ENCODE results near the gene HLA-DMB. TPM values are rescaled to one million over a fixed set of nuclear protein-coding genes. Genes with fewer than 3 reads are reported as not detected.
A peak's percentile ranks its signal among the peaks of the same experiment; 100 is the strongest.

HLA-DMB gene
- total RNA-seq, 6 donors from 2014 or later = 35.6 to 233 (median 80.6) TPM

GRCh38 chr6:32888576-32888975 is 52.3 kb downstream of the HLA-DMB start:
- ATAC-seq (ENCODE audit: low FRiP score in 2 of 2) = no peak
- H3K27ac ChIP-seq = no peak overlapping the region

GRCh38 chr6:32887616-32888015 is 53.2 kb downstream of the HLA-DMB start:
- Histone ChIP-seq H3K27ac (no peak overlapping the region), H3K27me3 (no peaks in the 10 kb centered on the region), H3K4me1 (peaks cover 0 to 8% (median 2%) of the 10 kb centered on the region in 4 donors), H3K4me3 (no peak overlapping the region), H3K36me3 (no peaks in the 10 kb centered on the region), H3K9me3 (no peaks in the 10 kb centered on the region)
- no peak for DNase-seq
- WGBS, 2 donors = 87% methylated on average over 5 of the region's 5 CpGs
- TF ChIP-seq POLR2AphosphoS5 (IDR thresholded peaks at IDR 0.05) = no peak
- ATAC-seq (ENCODE audit: low FRiP score in 2 of 2) = no peak

More at GRCh38 chr6:32888576-32888975, 52.3 kb downstream of the HLA-DMB start:
- no peak for DNase-seq
- 74 to 87% methylated on average over 2 of the region's 2 CpGs for WGBS, 2 donors
- H3K4me1 ChIP-seq = peaks cover 0 to 8% (median 5%) of the 10 kb centered on the region in 4 donors
- no peak overlapping the region for H3K4me3 ChIP-seq
- H3K36me3 ChIP-seq = no peaks in the 10 kb centered on the region
- no peaks in the 10 kb centered on the region for H3K9me3 ChIP-seq
- TF ChIP-seq EP300 (IDR thresholded peaks at IDR 0.05) (no peak), CTCF (IDR thresholded peaks at IDR 0.05) (no peak), POLR2A (IDR thresholded peaks at IDR 0.05) (no peak), POLR2AphosphoS5 (IDR thresholded peaks at IDR 0.05) (no peak)
- no peaks in the 10 kb centered on the region for H3K27me3 ChIP-seq

GRCh38 chr6:32886681-32887383 is 54.0 kb downstream of the HLA-DMB start:
- no peaks in the 10 kb centered on the region for H3K9me3 ChIP-seq
- DNase-seq (no peak), ATAC-seq (ENCODE audit: low FRiP score in 2 of 2) (no peak)
- peaks cover 0 to 8% (median 2%) of the 10 kb centered on the region in 4 donors for H3K4me1 ChIP-seq
- no peaks in the 10 kb centered on the region for H3K27me3 ChIP-seq
- H3K36me3 ChIP-seq = no peaks in the 10 kb centered on the region
- no peak for TF ChIP-seq POLR2AphosphoS5 (IDR thresholded peaks at IDR 0.05)
- TF ChIP-seq POLR2A (IDR thresholded peaks at IDR 0.05) = no peak
- TF ChIP-seq CTCF (IDR thresholded peaks at IDR 0.05) = no peak
- no peak for TF ChIP-seq EP300 (IDR thresholded peaks at IDR 0.05)
- no peak overlapping the region for H3K4me3 ChIP-seq
- 44 to 60% methylated on average over 3 of the region's 3 CpGs for WGBS, 2 donors
- H3K27ac ChIP-seq = no peak overlapping the region

- no peaks in the 10 kb centered on the region for H3K9me3 ChIP-seq
- peaks cover 0 to 8% (median 2%) of the 10 kb centered on the region in 4 donors for H3K4me1 ChIP-seq
- 47 to 53% methylated on average over 3 to 4 of the region's 4 CpGs for whole genome bisulfite sequencing, 2 donors
- TF ChIP-seq CTCF (IDR thresholded peaks at IDR 0.05) (peak; percentile 31 to 77 (median 66)), EP300 (IDR thresholded peaks at IDR 0.05) (no peak), POLR2A (IDR thresholded peaks at IDR 0.05) (no peak)
- ATAC-seq (ENCODE audit: low FRiP score in 2 of 2) (peak in 1 of 2 donors; percentile 73), DNase-seq (no peak)
- no peak overlapping the region for H3K4me3 ChIP-seq
- no peak overlapping the region for H3K27ac ChIP-seq
- H3K27me3 ChIP-seq = no peaks in the 10 kb centered on the region
- H3K36me3 ChIP-seq = no peaks in the 10 kb centered on the region
Observed at GRCh38 chr6:32885698-32886286, 55.0 kb downstream of the HLA-DMB start.

Small RNA genes within 50 kb of the gene (small RNA-seq; reads per million reads assigned to genes)
- 0 reads per million in 4 donors for gene HLA-Z

Other genes with a start within 250 kb of the HLA-DMB start
- gene HLA-DQA2, start 199.6 kb downstream of the HLA-DMB start, total RNA-seq = 10 to 100 TPM in 2 of 6 donors, 1 to 10 TPM in 3, not detected in 1; 1.4 to 52.6 (median 4.4) TPM
- gene HLA-DQB2, start 177.5 kb downstream of the HLA-DMB start, total RNA-seq = 10 to 100 TPM in 3 of 6 donors, 1 to 10 TPM in 2, not detected in 1; 1.6 to 86.9 (median 16.5) TPM
- gene HLA-DOB, start 124.0 kb downstream of the HLA-DMB start, total RNA-seq = 10 to 100 TPM in 1 of 6 donors, 1 to 10 TPM in 5; 1.3 to 15.2 (median 3.7) TPM
- gene TAP2, start 102.3 kb downstream of the HLA-DMB start, total RNA-seq = 100 to 1,000 TPM in 2 of 6 donors, 10 to 100 TPM in 4; 17.6 to 266 (median 62.1) TPM
- 100 to 1,000 TPM in 1 of 6 donors, 10 to 100 TPM in 5; 48.2 to 110 (median 71.7) TPM for gene PSMB8, start 97.0 kb downstream of the HLA-DMB start, total RNA-seq
- 10 to 100 TPM; 56.9 to 87.0 (median 69.8) TPM for gene TAP1, start 87.3 kb downstream of the HLA-DMB start, total RNA-seq
- 10 to 100 TPM; 34.4 to 85.9 (median 45.5) TPM for gene PSMB9, start 86.8 kb downstream of the HLA-DMB start, total RNA-seq
- 100 to 1,000 TPM in 4 of 6 donors, 10 to 100 TPM in 2; 83.7 to 271 (median 134) TPM for gene HLA-DMA, start 12.1 kb upstream of the HLA-DMB start, total RNA-seq
- 100 to 1,000 TPM; 144 to 388 (median 183) TPM for gene BRD2, start 27.6 kb upstream of the HLA-DMB start, total RNA-seq
- gene HLA-DOA, start 68.6 kb upstream of the HLA-DMB start, total RNA-seq = 10 to 100 TPM in 5 of 6 donors, 1 to 10 TPM in 1; 9.4 to 56.8 (median 30.5) TPM
- 100 to 1,000 TPM; 109 to 674 (median 399) TPM for gene HLA-DPA1, start 132.6 kb upstream of the HLA-DMB start, total RNA-seq
- 100 to 1,000 TPM; 194 to 697 (median 373) TPM for gene HLA-DPB1, start 135.0 kb upstream of the HLA-DMB start, total RNA-seq